NCI-H2029 treated with DMSO at 0.1 percent for 48 hours (cell line): Measurements from ENCODE around the gene ZNF598.
"Not testable (repeated sequence)": the region's sequence is repeated elsewhere in the genome, so short reads cannot be mapped to it uniquely, and the experiment has no call there.

Experiments
- DNase-seq: peaks from one replicate; lab custom pipeline; 2025; lab: John Stamatoyannopoulos, UW

Gene ZNF598

DNA sequence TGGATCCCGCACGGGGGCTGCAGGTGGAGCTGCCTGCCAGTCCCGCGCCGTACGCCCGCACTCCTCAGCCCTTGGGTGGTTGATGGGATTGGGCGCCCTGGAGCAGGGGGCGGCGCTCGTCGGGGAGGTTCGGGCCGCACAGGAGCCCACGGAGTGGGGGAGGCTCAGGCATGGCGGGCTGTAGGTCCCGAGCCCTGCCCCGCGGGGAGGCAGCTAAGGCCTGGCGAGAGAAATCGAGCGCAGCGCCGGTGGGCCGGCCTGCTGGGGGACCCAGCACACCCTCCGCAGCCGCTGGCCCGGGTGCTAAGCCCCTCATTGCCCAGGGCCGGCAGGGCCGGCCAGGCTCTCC lies 51.5 kb downstream of the ZNF598 start:
- DNase-seq, result not testable (repeated sequence)

DNA sequence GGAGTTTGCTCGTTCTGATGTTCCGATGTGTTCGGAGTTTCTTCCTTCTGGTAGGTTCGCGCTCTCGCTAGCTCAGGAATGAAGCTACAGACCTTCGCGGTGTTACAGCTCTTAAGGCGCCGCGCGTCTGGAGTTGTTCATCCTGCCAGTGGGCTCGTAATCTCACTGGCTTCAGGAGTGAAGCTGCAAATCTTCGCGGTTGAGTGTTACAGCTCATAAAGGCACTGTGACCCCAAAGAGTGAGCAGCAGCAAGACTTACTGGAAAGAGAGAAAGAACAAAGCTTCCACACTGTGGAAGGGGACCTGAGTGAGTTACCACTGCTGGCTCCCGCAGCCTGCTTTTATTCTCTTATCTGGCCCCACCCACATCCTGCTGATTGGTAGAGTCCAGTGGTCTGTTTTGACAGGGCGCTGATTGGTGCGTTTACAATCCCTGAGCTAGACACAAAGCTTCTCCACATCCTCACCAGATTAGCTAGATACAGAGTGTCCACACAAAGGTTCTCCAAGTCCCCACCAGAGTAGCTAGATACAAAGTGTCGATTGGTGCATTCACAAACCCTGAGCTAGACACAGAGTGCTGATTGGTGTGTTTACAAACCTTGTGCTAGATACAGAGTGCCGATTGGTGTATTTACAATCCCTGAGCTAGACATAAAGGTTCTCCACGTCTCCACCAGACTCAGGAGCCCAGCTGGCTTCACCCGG lies 52.0 kb downstream of the ZNF598 start:
- not testable (repeated sequence) for DNase-seq

DNA sequence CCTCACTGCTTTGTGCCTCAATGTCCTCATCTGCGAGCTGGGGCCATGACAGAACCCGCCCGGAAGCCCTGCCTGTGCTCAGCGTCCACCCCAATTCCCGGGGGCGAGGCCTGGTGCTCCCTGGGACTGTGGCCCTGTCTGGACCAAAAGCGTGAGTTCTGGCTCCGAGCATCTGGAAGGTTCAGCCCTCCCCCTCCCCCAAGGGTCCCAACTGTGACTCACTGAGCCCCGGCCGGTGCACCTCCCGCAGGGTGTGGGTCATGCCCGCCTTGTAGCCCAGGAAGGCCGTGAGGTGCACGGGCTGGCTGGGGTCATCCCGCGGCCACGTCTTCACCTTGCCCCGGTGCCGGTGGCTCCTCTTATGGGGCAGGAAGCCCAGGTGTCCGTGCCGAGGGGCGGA lies 55.9 kb downstream of the ZNF598 start:
- DNase-seq, result no peak

DNA sequence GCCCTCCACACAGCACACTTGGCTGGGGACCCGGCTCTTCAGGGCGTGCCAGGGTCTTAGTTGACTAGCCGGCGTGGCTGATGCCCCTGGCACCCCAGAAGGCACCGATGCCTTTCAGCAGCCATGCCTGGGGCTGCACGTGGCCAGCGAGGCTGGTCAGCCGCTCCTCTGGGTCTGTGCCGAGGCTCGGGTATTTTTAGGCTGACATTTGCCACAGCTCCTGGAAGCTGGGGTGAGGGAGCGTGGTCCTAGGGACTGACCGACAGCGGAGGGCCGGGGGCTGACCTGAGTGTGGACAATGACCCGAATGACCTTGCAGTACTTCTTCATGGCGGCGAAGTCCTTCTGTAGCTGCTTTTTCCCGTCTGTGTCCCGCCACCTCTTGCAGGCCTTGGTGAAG lies 59.1 kb downstream of the ZNF598 start:
- no peak for DNase-seq

DNA sequence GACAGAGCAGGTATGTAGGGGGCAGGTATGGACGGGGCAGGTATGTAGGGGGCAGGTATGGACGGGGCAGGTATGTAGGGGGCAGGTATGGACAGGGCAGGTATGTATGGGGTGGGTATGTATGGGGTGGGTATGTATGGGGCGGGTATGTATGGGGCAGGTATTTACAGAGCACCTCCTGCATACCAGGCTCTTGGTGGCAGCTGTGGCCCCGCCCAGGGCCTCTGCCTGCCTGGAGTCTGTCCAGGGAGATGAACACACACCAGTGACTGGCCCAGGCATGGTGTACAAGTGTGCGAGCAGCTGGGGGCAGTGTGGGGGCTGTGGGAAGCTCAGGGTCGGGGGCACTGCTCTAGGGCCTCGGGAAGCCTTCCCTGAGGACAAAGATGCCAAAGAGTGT lies 59.6 kb downstream of the ZNF598 start:
- no peak for DNase-seq

DNA sequence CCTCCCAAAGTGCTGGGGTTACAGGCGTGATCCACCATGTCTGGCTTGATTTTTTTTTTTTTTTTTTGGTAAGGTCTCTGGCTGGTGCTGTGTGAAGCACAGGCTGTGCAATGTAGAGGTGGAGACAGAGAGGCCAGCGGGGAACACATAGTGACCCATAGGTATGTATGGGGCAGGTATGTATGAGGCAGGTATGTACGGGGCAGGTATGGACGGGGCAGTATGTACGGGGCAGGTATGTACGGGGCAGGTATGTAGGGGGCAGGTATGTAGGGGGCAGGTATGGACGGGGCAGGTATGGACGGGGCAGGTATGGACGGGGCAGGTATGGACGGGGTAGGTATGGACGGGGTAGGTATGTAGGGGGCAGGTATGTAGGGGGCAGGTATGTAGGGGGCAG lies 60.1 kb downstream of the ZNF598 start:
- no peak for DNase-seq
